ENCODE measurements around the gene BRINP2.

Gene BRINP2

GRCh38 chr1:177227978-177228692, 57.4 kb downstream of the BRINP2 start:
- no peak for DNase-seq (ENCODE audit: low read depth)
- H3K4me3 ChIP-seq (ENCODE audit: low read depth, low read length) = no peak overlapping the region
- in situ Hi-C loops (cut with HindIII; ENCODE audit: low sequenced_read_pairs) = no loop called here
- TF ChIP-seq CTCF (IDR thresholded peaks at IDR 0.05; ENCODE audit: low read depth, low read length, missing control alignments) = no peak

DNA sequence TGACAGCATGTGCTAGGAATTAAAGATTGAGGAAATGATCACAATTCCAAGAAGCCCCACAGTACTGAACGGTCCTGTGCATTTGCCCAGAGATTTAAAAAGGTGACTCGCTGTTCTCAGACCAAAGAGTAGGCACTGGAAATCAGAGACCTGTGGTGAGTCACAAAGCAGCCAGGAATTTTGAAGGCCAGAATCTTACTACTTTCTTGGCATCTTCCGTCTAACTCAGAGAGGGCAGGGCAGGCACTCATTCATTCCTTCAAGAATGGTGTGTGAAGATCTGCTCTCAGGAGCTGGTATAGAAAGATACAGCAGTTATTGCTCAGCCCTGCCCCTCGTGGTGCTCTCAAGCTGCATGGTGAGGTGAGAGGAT, 57.9 kb downstream of the BRINP2 start:
- in situ Hi-C loops (cut with HindIII; ENCODE audit: low sequenced_read_pairs) = no loop called here
- DNase-seq (ENCODE audit: low read depth) = no peak
- no peak overlapping the region for H3K4me3 ChIP-seq (ENCODE audit: low read depth, low read length)
- peak; percentile 5 for TF ChIP-seq CTCF (IDR thresholded peaks at IDR 0.05; ENCODE audit: low read depth, low read length, missing control alignments)

GRCh38 chr1:177229781-177230180, 59.0 kb downstream of the BRINP2 start:
- no peak overlapping the region for H3K4me3 ChIP-seq (ENCODE audit: low read depth, low read length)
- DNase-seq (ENCODE audit: low read depth) = no peak
- TF ChIP-seq CTCF (IDR thresholded peaks at IDR 0.05; ENCODE audit: low read depth, low read length, missing control alignments) = no peak
- in situ Hi-C loops (cut with HindIII; ENCODE audit: low sequenced_read_pairs) = no loop called here

DNA sequence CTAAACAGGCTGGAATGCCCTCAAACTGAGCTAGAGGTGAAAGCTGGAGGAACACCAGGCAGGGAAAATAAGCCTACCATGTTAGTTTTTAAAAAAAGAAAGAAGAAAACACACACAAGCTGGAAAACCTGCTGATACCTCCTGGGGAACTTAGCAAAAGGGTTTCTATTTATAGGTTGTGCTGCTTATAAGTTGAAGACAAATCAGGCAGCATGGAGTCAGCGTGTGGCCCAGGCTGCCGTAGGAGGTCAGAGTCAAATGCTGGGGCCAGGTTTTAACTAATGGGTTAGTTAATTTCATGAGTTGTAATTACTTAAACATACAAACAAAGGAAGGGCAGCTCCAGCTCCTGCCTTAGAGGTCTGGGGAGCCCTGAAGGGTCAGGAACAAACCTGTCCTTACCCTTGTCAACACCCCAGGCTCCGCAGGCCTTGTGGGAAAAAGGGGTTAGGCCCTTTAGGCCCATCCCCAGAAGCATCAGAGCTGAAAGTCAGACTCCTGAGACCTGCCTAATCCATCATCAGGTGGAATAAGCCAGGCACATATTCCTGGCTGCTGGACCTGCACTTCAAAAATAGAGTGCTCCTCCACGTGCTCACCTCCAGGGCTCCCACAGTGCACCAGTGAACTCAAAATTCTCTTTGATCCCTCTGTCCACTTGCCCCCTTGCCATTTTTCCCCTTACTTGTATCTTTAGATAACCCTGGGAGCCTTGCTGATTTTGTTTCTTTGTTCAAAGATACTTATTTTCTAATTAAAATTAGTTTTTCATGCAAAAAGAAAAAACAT, 59.7 kb downstream of the BRINP2 start:
- in situ Hi-C loops (cut with HindIII; ENCODE audit: low sequenced_read_pairs) = no loop called here
- no peak for TF ChIP-seq CTCF (IDR thresholded peaks at IDR 0.05; ENCODE audit: low read depth, low read length, missing control alignments)
- DNase-seq (ENCODE audit: low read depth) = no peak
- no peak overlapping the region for H3K4me3 ChIP-seq (ENCODE audit: low read depth, low read length)

DNA sequence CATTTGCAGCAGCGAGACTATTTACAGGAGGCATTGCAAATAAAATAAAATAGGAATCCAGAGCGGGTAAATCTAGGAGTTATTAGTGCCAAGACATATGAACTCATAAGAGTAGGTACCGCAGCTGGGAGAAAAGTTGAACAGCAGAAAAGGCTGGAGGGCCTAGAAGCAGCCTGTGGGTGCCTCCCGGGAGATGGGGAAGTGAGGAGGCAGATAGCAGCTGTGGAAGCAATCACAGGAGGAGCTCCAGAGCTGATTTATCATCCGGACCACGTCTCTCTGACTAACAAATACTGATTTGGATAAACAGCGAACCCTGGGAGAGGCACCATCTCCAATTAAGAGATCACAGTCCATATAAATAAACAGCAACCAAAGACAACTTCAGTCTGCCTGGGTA, 64.6 kb downstream of the BRINP2 start:
- no peak overlapping the region for H3K4me3 ChIP-seq (ENCODE audit: low read depth, low read length)
- TF ChIP-seq CTCF (IDR thresholded peaks at IDR 0.05; ENCODE audit: low read depth, low read length, missing control alignments) = no peak
- no peak for DNase-seq (ENCODE audit: low read depth)
- in situ Hi-C loops (cut with HindIII; ENCODE audit: low sequenced_read_pairs) = no loop called here

- in situ Hi-C loops (cut with HindIII; ENCODE audit: low sequenced_read_pairs) = no loop called here
- no peak for DNase-seq (ENCODE audit: low read depth)
- H3K4me3 ChIP-seq (ENCODE audit: low read depth, low read length) = no peak overlapping the region
- no peak for TF ChIP-seq CTCF (IDR thresholded peaks at IDR 0.05; ENCODE audit: low read depth, low read length, missing control alignments)
Measured at GRCh38 chr1:177236962-177237361, 66.2 kb downstream of the BRINP2 start.
